GM12801 (cell line): ENCODE results near the gene NAV3.

Source experiments
- TF ChIP-seq, protein P1 (sequence below): IDR thresholded peaks from one replicate; pipeline ENCODE4 v1.5.1; 2011; ENCODE audit warnings: control low read depth; ENCODE audit not compliant: insufficient read length; ENCODE audit errors: extremely low read depth

NAV3 gene

DNA sequence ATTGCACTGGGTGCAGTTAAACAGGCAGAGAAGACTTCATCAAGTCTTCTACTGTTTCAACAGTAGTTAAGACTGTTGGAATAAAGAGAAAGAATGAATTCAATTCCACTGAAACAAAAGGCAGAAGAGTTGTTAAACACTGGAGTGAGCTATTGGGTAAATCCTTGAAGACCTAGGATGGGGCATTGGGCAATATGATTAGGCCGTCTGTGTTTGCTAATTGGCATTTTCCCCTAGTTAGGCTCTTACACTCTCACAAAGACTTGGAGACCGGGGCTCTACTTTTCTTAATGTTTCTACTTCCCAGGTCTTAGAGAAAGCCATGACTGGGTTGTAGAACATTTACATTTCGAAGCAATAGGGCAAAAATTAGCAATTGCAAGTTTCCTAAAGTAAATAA lies 402.1 kb downstream of the NAV3 start:
- TF ChIP-seq, protein P1, sequence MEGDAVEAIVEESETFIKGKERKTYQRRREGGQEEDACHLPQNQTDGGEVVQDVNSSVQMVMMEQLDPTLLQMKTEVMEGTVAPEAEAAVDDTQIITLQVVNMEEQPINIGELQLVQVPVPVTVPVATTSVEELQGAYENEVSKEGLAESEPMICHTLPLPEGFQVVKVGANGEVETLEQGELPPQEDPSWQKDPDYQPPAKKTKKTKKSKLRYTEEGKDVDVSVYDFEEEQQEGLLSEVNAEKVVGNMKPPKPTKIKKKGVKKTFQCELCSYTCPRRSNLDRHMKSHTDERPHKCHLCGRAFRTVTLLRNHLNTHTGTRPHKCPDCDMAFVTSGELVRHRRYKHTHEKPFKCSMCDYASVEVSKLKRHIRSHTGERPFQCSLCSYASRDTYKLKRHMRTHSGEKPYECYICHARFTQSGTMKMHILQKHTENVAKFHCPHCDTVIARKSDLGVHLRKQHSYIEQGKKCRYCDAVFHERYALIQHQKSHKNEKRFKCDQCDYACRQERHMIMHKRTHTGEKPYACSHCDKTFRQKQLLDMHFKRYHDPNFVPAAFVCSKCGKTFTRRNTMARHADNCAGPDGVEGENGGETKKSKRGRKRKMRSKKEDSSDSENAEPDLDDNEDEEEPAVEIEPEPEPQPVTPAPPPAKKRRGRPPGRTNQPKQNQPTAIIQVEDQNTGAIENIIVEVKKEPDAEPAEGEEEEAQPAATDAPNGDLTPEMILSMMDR: no peak

DNA sequence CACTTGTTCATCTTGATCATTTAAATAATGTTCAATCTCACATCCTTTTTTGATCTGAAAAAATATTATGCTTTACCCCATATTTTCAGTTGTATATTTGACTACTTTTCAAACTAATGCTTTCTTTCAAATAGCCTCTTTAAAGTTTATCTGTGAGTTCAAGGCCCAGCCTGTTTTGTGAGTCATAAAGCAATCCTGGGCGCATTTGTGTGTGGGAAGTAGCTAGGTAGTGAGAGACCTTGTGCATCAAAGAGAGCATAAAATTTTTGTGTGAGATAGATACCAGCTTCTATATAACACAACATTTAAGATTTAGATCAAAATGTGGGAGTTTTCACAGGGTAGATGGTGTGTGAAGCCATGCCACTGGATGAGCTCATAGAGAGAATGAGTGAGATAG lies 405.6 kb downstream of the NAV3 start:
- TF ChIP-seq, protein P1: no peak

DNA sequence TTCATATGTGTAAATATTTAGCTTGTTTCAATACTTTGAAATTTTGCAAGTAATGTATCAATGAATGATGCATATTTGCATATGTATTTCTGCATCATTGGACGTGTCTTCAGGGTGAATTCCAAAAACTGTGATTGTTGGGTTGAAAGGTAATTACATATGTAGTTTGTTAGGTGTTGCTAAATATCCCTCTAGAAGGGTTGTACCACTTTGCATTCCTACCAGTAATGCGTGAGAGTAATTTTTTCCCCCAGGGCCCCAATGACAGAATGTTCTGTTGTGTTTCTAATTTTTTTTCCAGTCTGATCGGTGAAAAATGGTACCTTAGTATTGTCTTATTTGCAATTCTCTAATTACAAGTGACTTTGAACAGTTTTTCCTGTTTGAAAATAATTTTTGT lies 408.9 kb downstream of the NAV3 start:
- TF ChIP-seq, protein P1: no peak

DNA sequence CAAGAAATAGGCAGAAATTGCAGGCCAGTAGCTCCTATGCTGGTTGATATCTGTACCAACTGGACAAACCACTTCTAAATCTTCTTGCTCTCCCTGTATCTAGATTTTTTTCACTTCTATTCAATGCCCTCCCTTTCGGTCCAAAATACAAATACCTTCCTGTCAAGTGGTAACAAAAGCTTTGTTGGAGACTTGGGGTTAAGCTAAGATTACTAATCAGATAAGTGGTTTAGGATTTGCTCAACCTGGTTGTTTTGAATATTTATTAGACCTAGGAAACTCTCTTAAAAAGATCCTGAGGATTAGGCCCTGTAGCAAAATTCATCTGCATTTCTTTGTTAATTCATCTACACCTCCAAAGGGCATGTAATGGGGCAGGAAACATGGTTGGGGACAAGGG lies 410.1 kb downstream of the NAV3 start:
- TF ChIP-seq, protein P1: no peak

DNA sequence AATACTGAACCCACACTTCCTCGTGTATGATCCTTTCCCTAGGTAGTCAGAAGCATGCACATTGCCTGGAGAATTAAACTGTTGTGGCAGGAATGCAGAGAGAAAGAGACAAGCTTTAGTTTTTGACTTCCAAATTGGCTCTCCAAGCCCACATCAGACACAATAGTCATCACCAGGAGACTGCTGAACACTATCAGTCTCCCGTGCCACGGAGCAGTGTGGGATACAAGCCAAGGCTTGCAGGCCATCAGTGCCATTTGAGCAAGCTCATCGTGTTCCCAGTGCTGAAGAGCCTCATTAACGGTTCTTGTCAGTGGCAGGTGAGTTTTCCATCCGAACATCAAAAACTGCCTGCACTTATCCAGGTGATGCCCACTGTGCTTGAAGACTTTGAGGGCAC lies 410.8 kb downstream of the NAV3 start:
- TF ChIP-seq, protein P1: no peak

DNA sequence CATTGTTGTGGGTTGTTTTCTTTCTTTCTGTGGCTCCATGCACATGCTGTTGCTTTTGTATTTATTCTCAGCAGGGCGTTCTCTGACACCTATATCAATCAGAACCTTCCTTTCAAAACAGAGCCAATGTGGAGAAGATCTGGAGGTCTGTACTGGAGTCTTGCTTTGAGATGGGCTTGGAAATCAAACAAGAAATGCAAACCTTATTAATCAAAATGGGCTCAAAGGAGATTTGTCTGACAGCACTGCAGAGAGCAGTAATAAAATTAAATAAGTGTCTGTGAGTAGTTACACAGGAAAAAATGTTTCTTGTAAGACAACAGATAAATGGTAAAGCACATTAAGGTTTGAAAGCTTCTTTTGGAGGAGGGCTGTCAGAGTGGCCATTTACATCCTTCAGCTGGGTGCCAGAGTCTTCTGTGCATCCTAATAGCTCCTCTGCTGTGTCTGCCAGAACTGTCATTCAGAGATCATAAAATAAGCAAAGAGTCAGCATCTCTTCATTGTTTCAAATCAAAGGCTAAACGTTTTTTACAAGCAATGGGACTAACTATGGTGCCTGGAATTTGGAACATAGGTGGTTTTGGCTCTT lies 414.3 kb downstream of the NAV3 start:
- TF ChIP-seq, protein P1: no peak

DNA sequence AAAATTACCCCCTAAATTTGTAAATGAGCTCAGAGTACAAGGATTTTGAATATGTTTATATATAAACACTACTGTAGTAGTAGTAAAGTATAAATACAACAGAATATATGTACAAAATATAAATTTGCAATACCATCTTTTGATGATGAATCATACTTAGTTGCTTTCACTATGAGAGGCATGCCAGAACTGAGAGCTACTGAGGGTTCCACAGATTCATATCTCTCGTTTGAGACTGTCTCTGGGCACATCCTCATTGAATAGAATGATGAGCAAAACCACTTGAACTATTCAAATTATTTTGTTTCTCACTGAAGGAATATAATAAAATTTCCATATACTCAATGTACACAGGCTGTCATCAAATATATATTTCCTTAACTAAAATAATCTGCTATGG lies 417.6 kb downstream of the NAV3 start:
- TF ChIP-seq, protein P1: no peak
